ENCODE measurements around the gene GLI3. TPM values are rescaled to one million over a fixed set of nuclear protein-coding genes. Genes with fewer than 3 reads are reported as not detected.

Gene GLI3
- total and polyA plus RNA-seq, 2 of the 4 experiments (the other 2 are of a cell fraction) = 1.3 to 3.9 TPM

DNA sequence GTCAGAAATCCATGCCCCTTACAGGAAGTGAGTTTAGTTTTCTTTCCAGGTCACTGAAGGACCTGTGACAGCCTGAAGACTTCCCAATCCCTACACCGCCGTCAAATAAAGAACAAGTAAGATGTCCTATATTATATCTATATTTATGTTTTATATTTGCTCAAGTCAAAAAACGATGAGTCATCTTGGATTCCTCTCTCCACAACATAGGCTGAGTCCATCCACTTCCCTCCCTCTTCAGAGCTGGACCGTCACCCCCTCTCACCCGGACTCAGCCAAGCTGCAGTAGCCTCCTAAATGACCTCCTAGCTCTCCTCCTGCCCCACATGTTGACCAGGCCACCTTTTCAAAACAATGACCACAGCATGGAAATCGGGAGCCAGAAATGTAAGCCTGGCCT lies 53.5 kb downstream of the GLI3 start:
- Histone ChIP-seq H3K23ac (ENCODE audit: low read depth, low read length) (no peak overlapping the region), H3K56ac (ENCODE audit: extremely low read depth, insufficient read depth, low read length) (no peak overlapping the region), H3K79me1 (ENCODE audit: low read depth in 1 of 2, low read length in 2 of 2) (peaks cover 10 to 34% of the 10 kb centered on the region in 2 experiments), H3K9ac (ENCODE audit: low read depth, low read length) (no peak overlapping the region), H2BK15ac (ENCODE audit: low read depth, low read length) (no peak overlapping the region), H4K8ac (ENCODE audit: low read depth in 2 of 2, low read length in 2 of 2) (no peak overlapping the region), H4K5ac (ENCODE audit: low read depth, low read length) (no peak overlapping the region), H3K18ac (ENCODE audit: low read depth, low read length) (no peak overlapping the region), H2BK5ac (ENCODE audit: low read depth, low read length, poor library complexity, severe bottlenecking) (no peak overlapping the region), H2AFZ (replicated peaks; ENCODE audit: low read length, poor library complexity) (peak overlapping the region; percentile 24), H2AK9ac (replicated peaks; ENCODE audit: low read depth, low read length, poor library complexity) (no peak overlapping the region), H3K36me3 (ENCODE audit: control insufficient read depth, insufficient read depth, low read length) (peaks cover 10% of the 10 kb centered on the region), H3K4me1 (ENCODE audit: control insufficient read depth, insufficient read depth, low read length) (peaks cover 6% of the 10 kb centered on the region; the same call in 1 of the 2 replicates), H4K91ac (ENCODE audit: insufficient read depth, low read depth, low read length) (no peak overlapping the region), H4K20me1 (ENCODE audit: insufficient read depth, low read length) (peaks cover 21% of the 10 kb centered on the region; the same call in 1 of the 2 replicates), H2BK120ac (ENCODE audit: low read depth, low read length) (no peak overlapping the region), H3K4ac (ENCODE audit: low read depth, low read length) (no peak overlapping the region), H3K14ac (replicated peaks; ENCODE audit: low read depth, low read length) (0 out of 2 replicates have a peak overlapping the region, but pooled peaks have one; percentile 19), H3K9me3 (ENCODE audit: control insufficient read depth, insufficient read depth, low read length) (no peaks in the 10 kb centered on the region), H3K4me2 (ENCODE audit: low read depth, low read length) (no peak overlapping the region), H2BK20ac (ENCODE audit: low read depth, low read length) (no peak overlapping the region), H3K27ac (ENCODE audit: insufficient read depth, low read length) (no peak overlapping the region), H3K9me1 (ENCODE audit: insufficient read depth, low read length) (peaks cover 14% of the 10 kb centered on the region), H3K27me3 (ENCODE audit: control insufficient read depth, insufficient read depth, low read length) (no peaks in the 10 kb centered on the region), H3K4me3 (ENCODE audit: insufficient read depth, low read depth, low read length) (no peak overlapping the region), H2AK5ac (ENCODE audit: low read depth, low read length) (no peak overlapping the region)
- TF ChIP-seq FOS (IDR thresholded peaks at IDR 0.05; ENCODE audit: low read depth, low read length) (peak; percentile 63), NFE2L2 (IDR thresholded peaks at IDR 0.05; ENCODE audit: low read depth, low read length) (peak; percentile 93), MXI1 (IDR thresholded peaks at IDR 0.05; ENCODE audit: borderline replicate concordance, low read depth, low read length) (no peak), MAFK (IDR thresholded peaks at IDR 0.05; ENCODE audit: low read depth, low read length) (peak; percentile 61), RCOR1 (IDR thresholded peaks at IDR 0.05; ENCODE audit: insufficient replicate concordance, low read length) (no peak)
- TF ChIP-seq, protein P1, sequence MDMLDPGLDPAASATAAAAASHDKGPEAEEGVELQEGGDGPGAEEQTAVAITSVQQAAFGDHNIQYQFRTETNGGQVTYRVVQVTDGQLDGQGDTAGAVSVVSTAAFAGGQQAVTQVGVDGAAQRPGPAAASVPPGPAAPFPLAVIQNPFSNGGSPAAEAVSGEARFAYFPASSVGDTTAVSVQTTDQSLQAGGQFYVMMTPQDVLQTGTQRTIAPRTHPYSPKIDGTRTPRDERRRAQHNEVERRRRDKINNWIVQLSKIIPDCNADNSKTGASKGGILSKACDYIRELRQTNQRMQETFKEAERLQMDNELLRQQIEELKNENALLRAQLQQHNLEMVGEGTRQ (IDR thresholded peaks at IDR 0.05; ENCODE audit: low read depth, low read length) = no peak
- TF ChIP-seq, protein P2, sequence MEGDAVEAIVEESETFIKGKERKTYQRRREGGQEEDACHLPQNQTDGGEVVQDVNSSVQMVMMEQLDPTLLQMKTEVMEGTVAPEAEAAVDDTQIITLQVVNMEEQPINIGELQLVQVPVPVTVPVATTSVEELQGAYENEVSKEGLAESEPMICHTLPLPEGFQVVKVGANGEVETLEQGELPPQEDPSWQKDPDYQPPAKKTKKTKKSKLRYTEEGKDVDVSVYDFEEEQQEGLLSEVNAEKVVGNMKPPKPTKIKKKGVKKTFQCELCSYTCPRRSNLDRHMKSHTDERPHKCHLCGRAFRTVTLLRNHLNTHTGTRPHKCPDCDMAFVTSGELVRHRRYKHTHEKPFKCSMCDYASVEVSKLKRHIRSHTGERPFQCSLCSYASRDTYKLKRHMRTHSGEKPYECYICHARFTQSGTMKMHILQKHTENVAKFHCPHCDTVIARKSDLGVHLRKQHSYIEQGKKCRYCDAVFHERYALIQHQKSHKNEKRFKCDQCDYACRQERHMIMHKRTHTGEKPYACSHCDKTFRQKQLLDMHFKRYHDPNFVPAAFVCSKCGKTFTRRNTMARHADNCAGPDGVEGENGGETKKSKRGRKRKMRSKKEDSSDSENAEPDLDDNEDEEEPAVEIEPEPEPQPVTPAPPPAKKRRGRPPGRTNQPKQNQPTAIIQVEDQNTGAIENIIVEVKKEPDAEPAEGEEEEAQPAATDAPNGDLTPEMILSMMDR (conservative IDR thresholded peaks at IDR 0.05; ENCODE audit: low read depth, low read length) = no peak
- ChIA-PET POLR2A (ENCODE audit: unreplicated experiment) (no interaction called here), CTCF (no interaction called here)
- intact Hi-C loops (cut with micrococcal nuclease) = no loop called here
- 80% methylated on average over 2 of the region's 6 CpGs; no CpG with 5 or more reads in 1 of the 2 experiments for WGBS, 2 experiments (ENCODE audit: extremely low coverage in 2 of 2, insufficient read length in 1 of 2)
- in situ Hi-C loops (cut with MboI; ENCODE audit: low sequenced_read_pairs) = no loop called here
- ATAC-seq (ENCODE audit: low read depth) (peak; percentile 74), DNase-seq (peak; percentile 47)
- no TSS peak for BruUV-seq (replicated peaks)
- dilution Hi-C loops (cut with HindIII; ENCODE audit: low sequenced_read_pairs, unreplicated experiment) = no loop called here

Measured in IMR-90 (cell line).